ENCODE measurements around the gene CCDC178. TPM values are rescaled to one million over a fixed set of nuclear protein-coding genes. Genes with fewer than 3 reads are reported as not detected.

The CCDC178 gene
- total RNA-seq, 4 donors from 2014 or later, result 1.0 to 6.0 (median 5.0) TPM

DNA sequence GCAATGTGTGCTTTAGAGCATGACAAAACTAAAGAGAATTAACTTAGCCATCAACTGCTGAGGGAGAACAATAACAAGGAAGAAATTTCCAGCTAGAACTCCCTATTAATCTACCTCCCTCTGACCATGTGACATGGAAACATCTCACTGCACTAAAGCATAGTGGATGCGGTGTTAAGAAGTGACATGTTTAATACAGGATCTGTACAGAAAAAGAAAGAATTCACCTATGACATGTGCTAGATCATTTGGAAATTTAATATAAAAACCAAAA, 465.4 kb downstream of the CCDC178 start:
- TF ChIP-seq, protein P1, sequence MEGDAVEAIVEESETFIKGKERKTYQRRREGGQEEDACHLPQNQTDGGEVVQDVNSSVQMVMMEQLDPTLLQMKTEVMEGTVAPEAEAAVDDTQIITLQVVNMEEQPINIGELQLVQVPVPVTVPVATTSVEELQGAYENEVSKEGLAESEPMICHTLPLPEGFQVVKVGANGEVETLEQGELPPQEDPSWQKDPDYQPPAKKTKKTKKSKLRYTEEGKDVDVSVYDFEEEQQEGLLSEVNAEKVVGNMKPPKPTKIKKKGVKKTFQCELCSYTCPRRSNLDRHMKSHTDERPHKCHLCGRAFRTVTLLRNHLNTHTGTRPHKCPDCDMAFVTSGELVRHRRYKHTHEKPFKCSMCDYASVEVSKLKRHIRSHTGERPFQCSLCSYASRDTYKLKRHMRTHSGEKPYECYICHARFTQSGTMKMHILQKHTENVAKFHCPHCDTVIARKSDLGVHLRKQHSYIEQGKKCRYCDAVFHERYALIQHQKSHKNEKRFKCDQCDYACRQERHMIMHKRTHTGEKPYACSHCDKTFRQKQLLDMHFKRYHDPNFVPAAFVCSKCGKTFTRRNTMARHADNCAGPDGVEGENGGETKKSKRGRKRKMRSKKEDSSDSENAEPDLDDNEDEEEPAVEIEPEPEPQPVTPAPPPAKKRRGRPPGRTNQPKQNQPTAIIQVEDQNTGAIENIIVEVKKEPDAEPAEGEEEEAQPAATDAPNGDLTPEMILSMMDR (IDR thresholded peaks at IDR 0.05; ENCODE audit: low read depth), result no peak

DNA sequence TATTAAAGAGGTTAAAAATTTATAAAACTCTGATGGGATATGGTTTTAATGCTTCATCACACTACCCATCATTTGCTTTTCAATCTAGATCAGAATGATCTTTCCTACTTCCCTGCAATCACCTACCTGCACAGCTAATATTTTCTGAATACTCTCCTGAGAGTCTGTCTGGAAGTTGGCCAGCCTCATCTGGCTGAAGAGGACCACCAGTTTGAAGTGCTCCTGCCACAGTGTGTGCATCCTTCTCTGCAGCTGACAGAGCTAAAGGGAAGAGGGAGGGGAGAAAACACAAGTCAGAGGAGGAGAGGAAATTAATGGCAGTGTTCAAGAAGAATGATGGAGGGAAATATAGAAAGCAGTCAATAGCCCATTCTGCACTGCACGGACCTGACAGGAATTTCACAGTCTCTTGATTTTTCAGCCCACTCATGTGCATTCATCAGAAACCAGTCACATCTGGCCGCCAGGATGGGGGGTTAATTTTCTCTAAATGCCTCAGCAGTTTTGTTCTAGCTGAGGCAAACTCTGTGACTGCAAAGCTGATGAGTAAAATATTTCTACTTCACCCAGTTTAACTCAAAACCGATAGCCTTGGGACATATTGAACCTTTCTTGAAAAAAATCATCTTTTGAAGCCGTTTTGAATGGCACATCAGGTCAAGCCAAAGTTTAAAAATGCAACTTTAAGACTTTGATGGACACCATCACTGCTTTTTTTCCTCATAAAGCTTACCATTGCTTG, 465.9 kb downstream of the CCDC178 start:
- TF ChIP-seq, protein P1 (IDR thresholded peaks at IDR 0.05; ENCODE audit: low read depth), result no peak

DNA sequence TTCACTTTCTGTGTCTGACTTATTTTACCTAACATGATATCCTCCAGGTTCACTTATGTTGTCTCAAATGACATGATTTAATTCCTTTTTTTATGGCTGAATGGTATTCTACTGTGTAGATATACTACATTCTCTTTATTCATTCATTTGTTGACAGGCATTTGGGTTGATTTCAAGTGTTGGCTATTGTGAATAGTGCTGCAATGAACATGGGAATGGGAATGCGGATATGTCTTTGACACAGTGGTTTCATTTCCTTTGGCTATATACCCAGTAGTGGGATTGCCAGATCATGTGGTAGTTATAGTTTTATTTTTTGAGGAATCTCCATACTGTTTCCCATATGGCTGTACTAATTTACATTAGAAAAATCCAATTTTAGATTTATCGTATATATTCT, 472.3 kb downstream of the CCDC178 start:
- TF ChIP-seq, protein P1 (IDR thresholded peaks at IDR 0.05; ENCODE audit: low read depth), result no peak

DNA sequence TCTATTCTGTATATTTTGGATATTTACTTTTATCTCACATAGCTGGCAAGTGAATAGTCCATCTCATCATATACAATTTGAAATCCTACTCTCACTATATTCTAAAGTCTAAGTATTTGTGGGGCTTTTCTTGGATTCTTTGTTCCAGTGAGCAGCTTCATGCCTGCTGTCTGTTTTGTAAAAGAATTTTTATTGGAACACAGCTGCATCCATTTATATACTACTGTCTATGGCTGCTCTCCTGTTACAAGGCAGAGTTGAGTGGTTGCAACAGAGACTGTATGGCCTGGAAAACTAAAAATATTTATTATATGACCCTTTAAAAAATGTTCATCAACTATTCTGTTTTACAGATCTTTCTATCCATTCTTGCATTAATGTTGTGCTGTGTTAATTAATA, 474.4 kb downstream of the CCDC178 start:
- TF ChIP-seq, protein P1 (IDR thresholded peaks at IDR 0.05; ENCODE audit: low read depth), result no peak

DNA sequence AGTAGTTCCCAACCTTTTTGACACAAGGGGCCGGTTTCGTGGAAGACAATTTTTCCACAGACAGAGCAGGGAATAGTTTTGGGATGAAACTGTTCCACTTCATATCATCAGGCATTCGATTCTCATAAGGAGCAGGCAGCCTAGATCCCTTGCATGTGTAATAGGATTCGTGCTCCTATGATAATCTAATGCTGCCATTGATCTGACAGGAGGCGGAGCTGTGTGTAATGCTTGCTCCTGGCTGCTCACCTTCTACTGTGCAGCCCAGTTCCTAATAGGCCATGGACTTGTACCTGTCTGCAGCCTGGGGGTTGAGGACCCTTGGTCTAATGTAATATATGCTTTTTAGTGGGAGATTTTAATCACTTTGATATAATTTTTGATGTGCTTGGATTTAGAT, 479.0 kb downstream of the CCDC178 start:
- TF ChIP-seq, protein P1 (IDR thresholded peaks at IDR 0.05; ENCODE audit: low read depth), result no peak

DNA sequence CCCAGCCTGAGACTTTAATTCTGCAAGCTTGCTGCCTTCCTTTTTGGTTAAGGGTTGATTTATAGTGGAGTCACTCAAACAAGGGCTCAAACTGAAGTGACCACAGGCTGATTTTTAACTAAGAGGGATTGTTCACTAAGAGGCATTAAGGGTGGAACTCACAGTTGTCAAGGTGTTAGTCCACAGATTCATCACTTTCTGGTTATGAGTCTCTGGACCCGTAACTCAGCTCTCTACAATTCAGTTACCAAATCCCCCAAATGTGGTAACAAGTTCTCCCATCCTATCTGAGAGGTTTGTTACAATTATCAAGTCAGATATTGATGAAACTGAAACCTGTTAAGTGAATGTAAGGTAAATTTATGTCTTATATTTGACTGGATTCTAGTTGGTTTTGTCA, 481.8 kb downstream of the CCDC178 start:
- TF ChIP-seq, protein P1 (IDR thresholded peaks at IDR 0.05; ENCODE audit: low read depth), result no peak

DNA sequence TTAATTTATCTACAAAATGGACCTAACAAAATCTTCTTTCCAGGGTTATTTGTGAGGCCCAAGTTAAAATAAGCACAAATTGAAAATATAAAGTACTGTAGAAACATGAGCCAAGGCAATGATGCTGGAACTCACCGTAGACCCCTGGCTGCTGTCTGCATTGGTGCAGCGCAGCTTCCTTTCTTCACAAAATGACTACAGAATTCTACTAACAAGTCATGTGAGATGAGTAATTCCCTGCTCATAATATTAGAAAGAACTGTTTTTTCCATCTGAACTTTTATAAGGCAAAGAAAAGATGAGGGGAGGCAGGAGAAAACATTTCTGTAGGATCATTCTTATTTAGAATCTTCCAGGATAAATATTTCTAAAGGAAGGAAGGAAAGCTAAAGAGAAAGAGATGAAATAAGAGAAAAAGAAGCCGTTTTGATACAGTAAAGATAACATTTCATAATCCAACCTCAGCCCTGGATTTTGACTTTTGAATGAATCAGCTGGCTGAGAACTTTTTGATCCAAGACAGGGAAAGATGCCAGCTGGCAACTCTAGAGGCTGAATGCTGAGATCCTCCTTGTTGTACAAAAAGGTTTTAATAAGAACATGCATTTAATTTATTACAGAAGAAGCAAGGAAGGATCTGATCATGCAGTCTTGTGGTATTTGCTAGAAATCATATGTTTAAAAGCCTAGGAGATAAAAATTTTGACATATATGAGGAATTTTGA, 483.8 kb downstream of the CCDC178 start:
- TF ChIP-seq, protein P1 (IDR thresholded peaks at IDR 0.05; ENCODE audit: low read depth), result no peak
